Forelimb muscle (tissue), 1 donor: ENCODE results near the gene CCDC88C. TPM values are rescaled to one million over a fixed set of nuclear protein-coding genes. Genes with fewer than 3 reads are reported as not detected.
"Not testable (repeated sequence)": the region's sequence is repeated elsewhere in the genome, so short reads cannot be mapped to it uniquely, and the experiment has no call there.

ENCODE experiments used
- DNase-seq: peaks from one replicate; pipeline ENCODE4 v3.0.0-alpha.2; 2013; ENCODE audit warnings: low read depth
- polyA plus RNA-seq: library from polyadenylated mRNA; unstranded; fragments of 120-200 nt; gene quantifications from one replicate; pipeline ENCODE4 v1.2.1, GENCODE V29; 2013; ENCODE audit not compliant: insufficient read length

The CCDC88C gene
- polyA plus RNA-seq, 1 donor: 14.0 TPM

GRCh38 chr14:91245616-91246015, 172.0 kb downstream of the CCDC88C start:
- DNase-seq: not testable (repeated sequence)

GRCh38 chr14:91245029-91245428, 172.6 kb downstream of the CCDC88C start:
- no peak for DNase-seq

GRCh38 chr14:91244501-91244901, 173.1 kb downstream of the CCDC88C start, which contains the start of gene GPR68:
Gene GPR68 (minus strand): TSS chr14:91244704. CDS start chr14:91235050, 9,654 bp downstream.
- no peak for DNase-seq

GRCh38 chr14:91243074-91243471, 174.5 kb downstream of the CCDC88C start:
- DNase-seq: no peak

GRCh38 chr14:91242635-91243034, 175.0 kb downstream of the CCDC88C start:
- DNase-seq: no peak

- no peak for DNase-seq
Observed at GRCh38 chr14:91241863-91242262, 175.8 kb downstream of the CCDC88C start.

- DNase-seq: no peak
Observed at GRCh38 chr14:91238661-91239060, 179.0 kb downstream of the CCDC88C start.

- no peak for DNase-seq
Observed at GRCh38 chr14:91238085-91238484, 179.5 kb downstream of the CCDC88C start.

GRCh38 chr14:91237219-91237618, 180.4 kb downstream of the CCDC88C start:
- DNase-seq: no peak

- DNase-seq: no peak
Observed at GRCh38 chr14:91235841-91236240, 181.8 kb downstream of the CCDC88C start.

- no peak for DNase-seq
Observed at GRCh38 chr14:91234791-91235114, 182.9 kb downstream of the CCDC88C start.

GRCh38 chr14:91233936-91234790, 183.5 kb downstream of the CCDC88C start:
- no peak for DNase-seq

GRCh38 chr14:91232603-91233002, 185.0 kb downstream of the CCDC88C start:
- no peak for DNase-seq

- DNase-seq: no peak
Observed at GRCh38 chr14:91232052-91232451, 185.6 kb downstream of the CCDC88C start.

GRCh38 chr14:91231446-91231845, 186.2 kb downstream of the CCDC88C start:
- DNase-seq: no peak

- no peak for DNase-seq
Observed at GRCh38 chr14:91230397-91231035, 187.1 kb downstream of the CCDC88C start.

- no peak for DNase-seq
Observed at GRCh38 chr14:91229743-91230200, 187.8 kb downstream of the CCDC88C start.

- no peak for DNase-seq
Observed at GRCh38 chr14:91229005-91229382, 188.6 kb downstream of the CCDC88C start.

GRCh38 chr14:91228112-91229004, 189.3 kb downstream of the CCDC88C start:
- DNase-seq: no peak

- DNase-seq: no peak
Observed at GRCh38 chr14:91227183-91227628, 190.4 kb downstream of the CCDC88C start.

GRCh38 chr14:91226360-91226759, 191.3 kb downstream of the CCDC88C start:
- DNase-seq: not testable (repeated sequence)

- DNase-seq: no peak
Observed at GRCh38 chr14:91225025-91225424, 192.6 kb downstream of the CCDC88C start.
